GM23338 (cell line): ENCODE measurements around the gene GSG1L.

Source experiments
- CREB1 ChIP-seq: fragments of 250-450 bp; sonication (Bioruptor Pico); IDR thresholded peaks from 2 replicates; pipeline ENCODE4 v1.5.0; 2020; ENCODE audit warnings: low read depth, mild to moderate bottlenecking, moderate library complexity
- ETS1 ChIP-seq: IDR thresholded peaks from 2 replicates; pipeline ENCODE4 v1.6.1; 2016; ENCODE audit warnings: antibody characterized with exemption
- EZH2 ChIP-seq: fragments of 200-600 bp; sonication (generic); IDR thresholded peaks from one replicate; pipeline ENCODE4 v1.8.0; 2017; ENCODE audit warnings: antibody characterized with exemption, mild to moderate bottlenecking, low read depth; ENCODE audit not compliant: unreplicated experiment
- POLR2AphosphoS5 ChIP-seq: IDR thresholded peaks from 2 replicates; pipeline ENCODE4 v1.6.1; 2016; ENCODE audit warnings: antibody characterized with exemption, low read depth
- ZNF331 ChIP-seq: fragments of 250-450 bp; sonication (Bioruptor Pico); IDR thresholded peaks from 2 replicates; pipeline ENCODE4 v1.5.0; 2020; ENCODE audit warnings: low read depth, mild to moderate bottlenecking, moderate library complexity
- TF ChIP-seq, protein P1 (sequence below), 2 experiments: fragments of 200-600 bp in 1 of 2; sonication (generic) in 1 of 2; conservative IDR thresholded peaks; 2 replicates each; pipeline versions ENCODE4 v1.5.1 to v1.6.1; 2016 to 2017; ENCODE audit warnings: antibody characterized with exemption in 2 of 2, low read depth in 2 of 2, mild to moderate bottlenecking in 2 of 2, moderate library complexity in 1 of 2
- TF ChIP-seq, protein P2 (sequence below): IDR thresholded peaks from one replicate; pipeline ENCODE4 v1.6.1; 2018; ENCODE audit warnings: antibody characterized with exemption; ENCODE audit not compliant: unreplicated experiment

GRCh38 chr16:28025631-28026030 lies 37.9 kb downstream of the GSG1L start:
- TF ChIP-seq, protein P1, sequence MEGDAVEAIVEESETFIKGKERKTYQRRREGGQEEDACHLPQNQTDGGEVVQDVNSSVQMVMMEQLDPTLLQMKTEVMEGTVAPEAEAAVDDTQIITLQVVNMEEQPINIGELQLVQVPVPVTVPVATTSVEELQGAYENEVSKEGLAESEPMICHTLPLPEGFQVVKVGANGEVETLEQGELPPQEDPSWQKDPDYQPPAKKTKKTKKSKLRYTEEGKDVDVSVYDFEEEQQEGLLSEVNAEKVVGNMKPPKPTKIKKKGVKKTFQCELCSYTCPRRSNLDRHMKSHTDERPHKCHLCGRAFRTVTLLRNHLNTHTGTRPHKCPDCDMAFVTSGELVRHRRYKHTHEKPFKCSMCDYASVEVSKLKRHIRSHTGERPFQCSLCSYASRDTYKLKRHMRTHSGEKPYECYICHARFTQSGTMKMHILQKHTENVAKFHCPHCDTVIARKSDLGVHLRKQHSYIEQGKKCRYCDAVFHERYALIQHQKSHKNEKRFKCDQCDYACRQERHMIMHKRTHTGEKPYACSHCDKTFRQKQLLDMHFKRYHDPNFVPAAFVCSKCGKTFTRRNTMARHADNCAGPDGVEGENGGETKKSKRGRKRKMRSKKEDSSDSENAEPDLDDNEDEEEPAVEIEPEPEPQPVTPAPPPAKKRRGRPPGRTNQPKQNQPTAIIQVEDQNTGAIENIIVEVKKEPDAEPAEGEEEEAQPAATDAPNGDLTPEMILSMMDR (conservative IDR thresholded peaks at IDR 0.05; ENCODE audit: low read depth in 2 of 2): no peak
- TF ChIP-seq CREB1 (CRISPR knock-in tag) (no peak), POLR2AphosphoS5 (no peak), ZNF331 (no peak), ETS1 (no peak), EZH2 (no peak)
- TF ChIP-seq, protein P2, sequence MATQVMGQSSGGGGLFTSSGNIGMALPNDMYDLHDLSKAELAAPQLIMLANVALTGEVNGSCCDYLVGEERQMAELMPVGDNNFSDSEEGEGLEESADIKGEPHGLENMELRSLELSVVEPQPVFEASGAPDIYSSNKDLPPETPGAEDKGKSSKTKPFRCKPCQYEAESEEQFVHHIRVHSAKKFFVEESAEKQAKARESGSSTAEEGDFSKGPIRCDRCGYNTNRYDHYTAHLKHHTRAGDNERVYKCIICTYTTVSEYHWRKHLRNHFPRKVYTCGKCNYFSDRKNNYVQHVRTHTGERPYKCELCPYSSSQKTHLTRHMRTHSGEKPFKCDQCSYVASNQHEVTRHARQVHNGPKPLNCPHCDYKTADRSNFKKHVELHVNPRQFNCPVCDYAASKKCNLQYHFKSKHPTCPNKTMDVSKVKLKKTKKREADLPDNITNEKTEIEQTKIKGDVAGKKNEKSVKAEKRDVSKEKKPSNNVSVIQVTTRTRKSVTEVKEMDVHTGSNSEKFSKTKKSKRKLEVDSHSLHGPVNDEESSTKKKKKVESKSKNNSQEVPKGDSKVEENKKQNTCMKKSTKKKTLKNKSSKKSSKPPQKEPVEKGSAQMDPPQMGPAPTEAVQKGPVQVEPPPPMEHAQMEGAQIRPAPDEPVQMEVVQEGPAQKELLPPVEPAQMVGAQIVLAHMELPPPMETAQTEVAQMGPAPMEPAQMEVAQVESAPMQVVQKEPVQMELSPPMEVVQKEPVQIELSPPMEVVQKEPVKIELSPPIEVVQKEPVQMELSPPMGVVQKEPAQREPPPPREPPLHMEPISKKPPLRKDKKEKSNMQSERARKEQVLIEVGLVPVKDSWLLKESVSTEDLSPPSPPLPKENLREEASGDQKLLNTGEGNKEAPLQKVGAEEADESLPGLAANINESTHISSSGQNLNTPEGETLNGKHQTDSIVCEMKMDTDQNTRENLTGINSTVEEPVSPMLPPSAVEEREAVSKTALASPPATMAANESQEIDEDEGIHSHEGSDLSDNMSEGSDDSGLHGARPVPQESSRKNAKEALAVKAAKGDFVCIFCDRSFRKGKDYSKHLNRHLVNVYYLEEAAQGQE: no peak
